Testis (tissue), 2 donors: ENCODE results near the gene OR5B12.

ENCODE experiments used
- CTCF ChIP-seq, 3 experiments: fragments of 450-650 bp in 2 of 3; fragments of 200-600 bp in 1 of 3; sonication (generic) in 1 of 3; IDR thresholded peaks; one replicate each; pipeline ENCODE4 v1.5.1; 2016 to 2019; ENCODE audit warnings: antibody characterized with exemption in 3 of 3, mild to moderate bottlenecking in 2 of 3, moderate library complexity in 1 of 3
- POLR2A ChIP-seq: fragments of 450-650 bp; IDR thresholded peaks from one replicate; pipeline ENCODE4 v1.6.1; 2017; ENCODE audit warnings: antibody characterized with exemption, mild to moderate bottlenecking, moderate library complexity

GRCh38 chr11:58442136-58442535, at the start of gene OR5B12:
- TF ChIP-seq CTCF (IDR thresholded peaks at IDR 0.05) (no peak), POLR2A (no peak)
